CD4-positive, alpha-beta T cell (primary cell): ENCODE measurements around the gene CYP27B1. TPM values are rescaled to one million over a fixed set of nuclear protein-coding genes. Genes with fewer than 3 reads are reported as not detected.
"Not testable (repeated sequence)": the region's sequence is repeated elsewhere in the genome, so short reads cannot be mapped to it uniquely, and the experiment has no call there.

ENCODE experiments used
- ATAC-seq: fragments of 200-7000 bp; cut with Tn5 transposase; one replicate; pipeline ENCODE4 v1.10.0; 2022; ENCODE audit warnings: mild to moderate bottlenecking; ENCODE audit not compliant: poor library complexity
- CTCF ChIA-PET: fragments of 350-600 bp; sonication (Branson Sonifier 250); formaldehyde crosslinking; loops from one replicate; lab custom pipeline; 2021; ENCODE audit warnings: antibody characterized with exemption, inconsistent platforms; lab: Charles Lee
- POLR2A ChIA-PET: fragments of 350-600 bp; sonication (Branson Sonifier 250); formaldehyde crosslinking; loops from one replicate; lab custom pipeline; 2021; ENCODE audit warnings: antibody characterized with exemption, inconsistent platforms; lab: Charles Lee
- DNase-seq, 14 experiments: peaks; one replicate each; pipeline ENCODE4 v3.0.0-alpha.2; 2013 to 2020; ENCODE audit warnings: mixed read lengths in 2 of 14
- H3K27ac ChIP-seq, 2 donors: one replicate each; pipeline versions ENCODE4 v1.5.1 to v1.7.0; 2013; ENCODE audit warnings: low read length in 2 of 2, low read depth in 1 of 2, mild to moderate bottlenecking in 1 of 2
- H3K27me3 ChIP-seq, 2 experiments: 1 replicate in 1 of 2; 2 replicates in 1 of 2; pipeline versions ENCODE4 v1.6.1 to v1.7.0; 2013; ENCODE audit warnings: low read length in 2 of 2, control low read depth in 1 of 2, mild to moderate bottlenecking in 1 of 2, moderate library complexity in 1 of 2; ENCODE audit not compliant: insufficient read depth in 2 of 2, control insufficient read depth in 1 of 2
- H3K36me3 ChIP-seq: one replicate; pipeline ENCODE4 v1.6.1; 2013; ENCODE audit warnings: low read length, control low read depth; ENCODE audit not compliant: insufficient read depth
- H3K4me1 ChIP-seq: one replicate; pipeline ENCODE4 v1.6.1; 2013; ENCODE audit warnings: low read length, control low read depth; ENCODE audit not compliant: insufficient read depth
- H3K4me3 ChIP-seq: one replicate; pipeline ENCODE4 v1.5.1; 2013; ENCODE audit warnings: mild to moderate bottlenecking, low read length, moderate library complexity
- H3K9me3 ChIP-seq, 2 experiments: 1 replicate in 1 of 2; 2 replicates in 1 of 2; pipeline versions ENCODE4 v1.6.1 to v1.7.0; 2013; ENCODE audit warnings: low read length in 2 of 2, mild to moderate bottlenecking in 2 of 2, control low read depth in 1 of 2, moderate library complexity in 1 of 2; ENCODE audit not compliant: control insufficient read depth in 1 of 2, insufficient read depth in 1 of 2
- H3K27ac Mint-ChIP-seq: one replicate; pipeline ENCODE4 v1.8.0; 2020; ENCODE audit warnings: mixed read lengths
- H3K27me3 Mint-ChIP-seq: one replicate; pipeline ENCODE4 v1.8.0; 2021; ENCODE audit warnings: mixed read lengths
- H3K36me3 Mint-ChIP-seq: one replicate; pipeline ENCODE4 v1.8.0; 2021; ENCODE audit warnings: low read depth, mixed read lengths
- H3K4me1 Mint-ChIP-seq: one replicate; pipeline ENCODE4 v1.8.0; 2021; ENCODE audit warnings: low read depth, mixed read lengths
- H3K4me3 Mint-ChIP-seq: one replicate; pipeline ENCODE4 v1.8.0; 2020; ENCODE audit warnings: mild to moderate bottlenecking, mixed read lengths
- H3K9me3 Mint-ChIP-seq: one replicate; pipeline ENCODE4 v1.8.0; 2020; ENCODE audit warnings: mixed read lengths
- intact Hi-C, 2 experiments: fragments of 100-400 bp; cut with DNase I in 1 of 2; cut with micrococcal nuclease in 1 of 2; formaldehyde crosslinking; loops; one replicate each; pipeline versions ENCODE4 v1.15.1 to v1.9.0; 2023 to 2025; cut with DNase I, micrococcal nuclease
- total RNA-seq, 174 experiments: library from RNA in 2 of 174; stranded (reverse) in 2 of 174; gene quantifications; one replicate each; pipeline ENCODE4 v1.2.3 and lab custom pipeline; 2021 to 2026
- TF ChIP-seq, protein P1 (sequence below): fragments of 200-600 bp; IDR thresholded peaks from one replicate; pipeline ENCODE4 v1.8.0; 2022; ENCODE audit warnings: antibody characterized with exemption, mild to moderate bottlenecking

CYP27B1 gene
- total RNA-seq, 2 experiments from 2014 or later: 1.0 to 1.4 TPM

DNA sequence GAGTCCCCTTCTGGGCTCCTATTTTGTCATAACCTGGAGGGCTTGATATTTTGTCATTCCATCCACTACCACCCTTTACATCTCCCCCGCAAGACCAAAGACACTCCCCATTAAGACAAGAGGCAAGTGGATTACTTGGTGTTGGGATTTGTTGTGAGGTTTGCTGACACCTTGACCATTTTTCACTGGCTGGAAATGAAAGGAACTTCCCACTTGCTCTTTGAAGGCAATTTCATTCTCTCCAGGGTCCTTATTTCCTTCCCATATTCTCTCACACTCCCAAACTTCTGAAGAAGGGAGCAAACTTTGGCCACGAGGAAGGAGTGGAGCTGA, 43.3 kb downstream of the CYP27B1 start:
- DNase-seq (no peak), ATAC-seq (no peak)
- H3K36me3 ChIP-seq: peaks cover 51% of the 10 kb centered on the region
- H3K4me3 ChIP-seq: no peak overlapping the region
- peaks cover 69% of the 10 kb centered on the region for H3K36me3 Mint-ChIP-seq
- no peaks in the 10 kb centered on the region for H3K9me3 Mint-ChIP-seq
- peaks cover 0 to 12% of the 10 kb centered on the region in 2 experiments for H3K9me3 ChIP-seq
- no peaks in the 10 kb centered on the region for H3K27me3 Mint-ChIP-seq
- intact Hi-C loops: no loop called here
- H3K27ac Mint-ChIP-seq: peak overlapping the region; percentile 67
- no peaks in the 10 kb centered on the region for H3K27me3 ChIP-seq
- H3K4me3 Mint-ChIP-seq: no peak overlapping the region
- ChIA-PET POLR2A (interaction anchor here (1.5 kb wide), 1 partner anchor 18 kb away, joined by 10 read pairs; no protein-coding TSS in a partner anchor), CTCF (no interaction called here)
- TF ChIP-seq, protein P1, sequence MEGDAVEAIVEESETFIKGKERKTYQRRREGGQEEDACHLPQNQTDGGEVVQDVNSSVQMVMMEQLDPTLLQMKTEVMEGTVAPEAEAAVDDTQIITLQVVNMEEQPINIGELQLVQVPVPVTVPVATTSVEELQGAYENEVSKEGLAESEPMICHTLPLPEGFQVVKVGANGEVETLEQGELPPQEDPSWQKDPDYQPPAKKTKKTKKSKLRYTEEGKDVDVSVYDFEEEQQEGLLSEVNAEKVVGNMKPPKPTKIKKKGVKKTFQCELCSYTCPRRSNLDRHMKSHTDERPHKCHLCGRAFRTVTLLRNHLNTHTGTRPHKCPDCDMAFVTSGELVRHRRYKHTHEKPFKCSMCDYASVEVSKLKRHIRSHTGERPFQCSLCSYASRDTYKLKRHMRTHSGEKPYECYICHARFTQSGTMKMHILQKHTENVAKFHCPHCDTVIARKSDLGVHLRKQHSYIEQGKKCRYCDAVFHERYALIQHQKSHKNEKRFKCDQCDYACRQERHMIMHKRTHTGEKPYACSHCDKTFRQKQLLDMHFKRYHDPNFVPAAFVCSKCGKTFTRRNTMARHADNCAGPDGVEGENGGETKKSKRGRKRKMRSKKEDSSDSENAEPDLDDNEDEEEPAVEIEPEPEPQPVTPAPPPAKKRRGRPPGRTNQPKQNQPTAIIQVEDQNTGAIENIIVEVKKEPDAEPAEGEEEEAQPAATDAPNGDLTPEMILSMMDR: no peak
- peaks cover 10% of the 10 kb centered on the region for H3K4me1 ChIP-seq
- H3K27ac ChIP-seq: no peak overlapping the region
- H3K4me1 Mint-ChIP-seq: peaks cover 27% of the 10 kb centered on the region

DNA sequence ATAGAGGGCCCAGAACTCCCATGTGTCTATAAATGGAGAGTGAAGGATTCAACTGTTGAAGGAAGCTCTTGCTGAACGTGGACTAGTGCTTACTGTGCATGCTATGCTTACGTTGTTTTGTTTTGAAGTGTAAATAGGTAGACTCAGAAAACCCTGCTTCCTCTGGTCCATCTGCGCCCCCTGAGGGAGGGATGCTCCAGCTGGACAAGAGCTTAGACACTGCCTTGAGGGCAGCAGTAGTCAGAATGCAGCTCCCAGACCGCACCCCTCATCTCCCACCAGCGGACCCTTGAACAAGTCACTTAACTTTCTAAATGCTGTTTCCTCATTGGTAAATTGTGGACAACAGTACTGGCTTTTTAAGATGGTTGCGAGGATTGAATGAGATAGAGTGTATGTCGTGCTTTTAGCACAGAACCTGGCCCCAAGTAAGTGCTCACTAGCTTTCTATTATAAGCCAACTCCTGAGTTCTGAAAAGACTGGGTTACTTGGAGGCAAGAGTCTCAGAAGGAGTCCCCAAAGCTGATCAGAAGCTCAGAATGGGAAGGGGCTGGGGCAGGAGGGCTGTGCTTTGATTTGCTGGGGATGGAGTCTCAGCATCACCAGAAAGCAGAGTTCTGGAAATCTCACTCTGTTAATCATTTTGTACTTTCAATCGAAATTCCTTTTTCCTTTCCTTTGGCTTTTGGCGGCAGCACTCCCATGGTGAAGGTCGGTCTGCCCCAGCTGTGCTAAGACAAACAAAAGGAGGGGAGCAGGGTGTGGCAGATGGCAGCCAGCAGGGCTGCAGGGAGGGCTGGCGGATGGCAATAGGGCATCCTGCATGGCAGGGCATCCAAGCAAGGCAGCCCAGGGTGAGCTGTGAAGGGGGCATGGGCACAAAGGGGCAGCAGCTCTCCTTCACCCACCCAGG, 43.9 kb downstream of the CYP27B1 start:
- POLR2A ChIA-PET: interaction anchor here (1.3 kb wide), 1 partner anchor 18 kb away, joined by 4 read pairs; no protein-coding TSS in a partner anchor
- Mint-ChIP-seq H3K9me3 (no peaks in the 10 kb centered on the region), H3K4me1 (peaks cover 27% of the 10 kb centered on the region), H3K4me3 (no peak overlapping the region), H3K36me3 (peaks cover 69% of the 10 kb centered on the region), H3K27me3 (no peaks in the 10 kb centered on the region), H3K27ac (peak overlapping the region; percentile 67)
- ATAC-seq (no peak), DNase-seq (peak in 1 of 14 experiments; percentile 13)
- Histone ChIP-seq H3K27me3 (no peaks in the 10 kb centered on the region), H3K9me3 (peaks cover 0 to 12% of the 10 kb centered on the region in 2 experiments), H3K4me1 (peaks cover 10% of the 10 kb centered on the region), H3K36me3 (peaks cover 51% of the 10 kb centered on the region), H3K4me3 (no peak overlapping the region), H3K27ac (peak overlapping the region in 1 of 2 donors; percentile 4)
- CTCF ChIA-PET: interaction anchor here (0.7 kb wide), 1 partner anchor 15 kb away, joined by 3 read pairs; no protein-coding TSS in a partner anchor
- intact Hi-C loops: no loop called here
- TF ChIP-seq, protein P1: no peak

DNA sequence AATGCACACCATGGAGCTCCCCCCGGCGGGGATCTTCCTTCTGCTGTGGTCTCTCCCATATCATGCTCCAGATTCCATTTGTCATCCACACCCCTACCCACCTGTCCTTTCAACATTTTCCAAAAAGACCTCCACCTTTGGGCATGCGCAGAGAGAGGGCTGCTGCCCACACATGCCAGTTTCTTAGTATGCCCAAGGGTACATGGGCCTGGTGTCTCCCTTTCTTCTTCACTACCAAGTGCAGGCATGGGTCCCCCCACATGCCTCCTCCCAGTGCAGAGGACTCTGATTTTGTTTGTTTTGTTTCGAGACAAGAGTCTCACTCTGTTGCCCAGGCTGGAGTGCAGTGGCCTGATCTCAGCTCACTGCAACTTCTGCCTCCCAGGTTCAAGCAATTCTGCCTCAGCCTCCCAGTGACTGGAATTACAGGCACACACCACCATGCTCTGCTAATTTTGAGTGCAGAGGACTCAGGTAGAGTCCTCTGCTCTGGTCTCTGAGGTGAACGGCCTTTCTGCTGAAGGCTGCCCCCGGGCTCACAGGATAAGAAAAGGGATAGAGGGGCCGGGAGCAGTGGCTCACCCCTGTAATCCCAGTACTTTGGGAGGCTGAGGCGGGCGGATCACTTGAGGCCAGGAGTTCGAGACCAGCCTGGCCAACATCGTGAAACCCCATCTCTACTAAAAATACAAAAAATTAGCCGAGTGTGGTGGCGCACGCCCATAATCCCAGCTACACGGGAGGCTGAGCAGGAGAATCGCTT, 44.9 kb downstream of the CYP27B1 start:
- H3K36me3 ChIP-seq: peaks cover 48% of the 10 kb centered on the region
- not testable (repeated sequence) for H3K9me3 Mint-ChIP-seq

More for the DNA sequence above, 44.9 kb downstream of the CYP27B1 start:
- H3K4me3 Mint-ChIP-seq, CTCF ChIA-PET, ATAC-seq, intact Hi-C loops, H3K4me3 ChIP-seq, H3K9me3 ChIP-seq, H3K27me3 Mint-ChIP-seq, H3K27me3 ChIP-seq, DNase-seq, H3K4me1 ChIP-seq, H3K27ac Mint-ChIP-seq: not testable (repeated sequence)
- H3K4me1 Mint-ChIP-seq: peaks cover 27% of the 10 kb centered on the region
- peak overlapping the region in 1 of 2 donors; percentile 21 for H3K27ac ChIP-seq
- POLR2A ChIA-PET: interaction anchor here (1.3 kb wide), 1 partner anchor 19 kb away, joined by 4 read pairs; no protein-coding TSS in a partner anchor
- H3K36me3 Mint-ChIP-seq: peaks cover 68% of the 10 kb centered on the region
